Endometrial microvascular endothelial cells (primary cell): ENCODE measurements around the gene MGAT5. TPM values are rescaled to one million over a fixed set of nuclear protein-coding genes. Genes with fewer than 3 reads are reported as not detected.

Experiments
- in situ Hi-C: cut with HindIII; loops from 2 replicates; pipeline ENCODE4 v1.10.0; 2017; ENCODE audit warnings: low sequenced_read_pairs, low pct_unique_long_range_greater_than_20kb; ENCODE audit errors: inconsistent ontology term
- total RNA-seq: library from RNA; depleted of rRNA; stranded (reverse); fragments of >200 nt; gene quantifications from one replicate; pipeline ENCODE4 v1.2.3, GENCODE V29; 2015; ENCODE audit errors: inconsistent ontology term

MGAT5 gene
- total RNA-seq, 1 donor from 2014 or later = 90.9 TPM

DNA sequence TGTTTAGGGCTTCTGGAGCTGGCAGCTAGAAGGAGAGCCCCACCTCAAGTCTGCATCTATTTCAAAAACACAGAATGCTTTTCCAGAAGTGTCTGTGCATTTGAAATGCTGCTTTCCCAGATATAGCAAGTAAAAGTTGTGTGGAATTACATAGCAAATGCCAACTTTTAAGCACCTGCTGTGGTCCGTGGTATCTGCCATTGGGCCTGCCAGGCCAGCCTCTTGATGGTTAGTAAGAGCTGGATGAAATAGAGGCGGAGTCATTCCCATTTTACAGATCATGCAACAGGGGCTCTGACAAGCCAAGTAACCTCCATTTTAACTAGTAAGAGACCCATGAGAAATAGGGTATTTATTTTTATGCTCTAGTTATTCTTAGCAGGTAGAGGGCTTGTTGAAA lies 61.6 kb downstream of the MGAT5 start:
- in situ Hi-C loops = no loop called here

DNA sequence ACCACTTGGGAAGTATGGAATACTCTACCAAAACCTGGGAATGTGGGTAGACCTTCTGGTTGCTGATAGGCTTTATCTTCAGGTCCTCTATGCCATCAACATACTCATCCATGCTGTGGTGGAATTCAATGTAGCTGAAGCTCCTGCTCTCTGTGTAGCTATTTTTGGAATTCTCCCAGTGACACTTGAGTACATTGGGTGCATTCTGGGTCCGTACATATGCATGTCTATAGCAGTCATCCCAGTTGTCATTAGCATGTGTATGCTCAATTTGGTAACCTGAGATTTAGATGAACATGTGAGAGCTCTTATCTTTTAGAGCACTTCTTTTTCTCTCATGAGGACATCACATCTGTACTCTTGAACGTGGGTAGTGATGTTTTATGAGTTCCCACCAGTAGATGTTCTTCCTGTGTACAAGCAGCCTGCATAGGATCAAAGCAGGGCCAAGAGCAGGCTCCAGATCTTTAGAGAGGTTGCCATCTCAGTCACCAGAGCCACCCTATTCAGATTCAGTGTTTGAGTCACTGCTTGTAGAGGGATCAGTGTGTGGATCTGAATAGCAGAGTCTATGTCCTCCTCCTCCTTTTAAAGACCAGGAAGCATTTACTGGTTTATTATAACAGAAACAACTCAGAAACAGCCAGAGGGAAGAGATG lies 65.9 kb downstream of the MGAT5 start:
- in situ Hi-C loops = no loop called here

DNA sequence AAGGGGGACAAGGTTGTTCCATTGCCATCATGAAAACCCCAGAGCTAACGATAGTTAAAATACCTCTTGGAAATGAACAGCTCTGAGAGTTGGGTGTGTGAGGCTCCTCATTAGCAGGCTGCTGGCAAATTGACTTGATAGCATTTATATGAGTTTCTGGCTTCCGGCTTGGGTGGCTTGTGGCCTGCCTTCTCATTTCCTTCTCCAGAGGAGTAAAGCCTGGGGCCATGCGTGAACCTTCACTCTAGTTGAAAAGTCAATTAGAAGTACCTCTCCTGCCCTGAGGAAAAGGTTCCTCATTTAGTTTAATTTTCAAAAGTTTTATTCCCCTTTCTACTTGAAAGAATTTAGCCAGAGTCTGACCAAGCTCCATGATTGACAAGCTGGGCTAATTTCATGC lies 67.1 kb downstream of the MGAT5 start:
- in situ Hi-C loops = no loop called here

DNA sequence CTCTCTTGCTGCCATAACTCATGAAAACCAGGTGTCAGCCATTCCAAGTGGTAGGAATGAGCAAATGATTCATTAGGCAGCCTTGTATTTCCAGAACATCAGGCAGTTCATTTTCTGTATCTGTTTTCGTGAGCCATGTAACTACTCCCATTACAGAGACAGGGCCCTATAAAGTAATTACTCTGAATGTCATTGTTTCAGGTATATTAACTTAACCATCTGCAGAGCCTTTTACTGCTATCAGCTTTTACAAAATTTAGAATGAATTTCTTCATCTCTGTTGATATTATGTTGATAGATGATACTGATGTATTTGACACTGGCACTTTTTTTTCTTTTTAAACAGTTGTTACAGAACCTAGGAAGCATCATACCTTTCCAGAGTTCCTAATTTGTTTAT lies 69.9 kb downstream of the MGAT5 start:
- in situ Hi-C loops = no loop called here

DNA sequence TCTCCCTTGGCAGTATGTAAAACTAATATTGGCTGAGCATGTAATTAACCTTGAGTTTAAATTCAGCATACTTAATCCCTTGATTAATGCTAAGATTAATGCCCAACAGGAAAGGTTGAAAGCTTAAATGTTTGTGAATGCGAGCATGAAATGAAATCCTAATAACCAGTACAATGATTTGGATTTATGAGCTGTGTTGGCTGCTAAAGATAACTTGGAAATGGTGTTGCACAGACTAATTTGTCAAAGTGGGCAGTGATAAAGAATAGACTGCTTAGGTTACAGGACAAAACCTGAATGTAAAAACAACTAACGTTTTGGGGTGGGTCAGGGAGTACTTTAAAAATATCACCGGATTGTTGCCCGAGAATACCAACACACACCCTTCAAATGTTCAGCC lies 70.6 kb downstream of the MGAT5 start:
- in situ Hi-C loops = no loop called here

DNA sequence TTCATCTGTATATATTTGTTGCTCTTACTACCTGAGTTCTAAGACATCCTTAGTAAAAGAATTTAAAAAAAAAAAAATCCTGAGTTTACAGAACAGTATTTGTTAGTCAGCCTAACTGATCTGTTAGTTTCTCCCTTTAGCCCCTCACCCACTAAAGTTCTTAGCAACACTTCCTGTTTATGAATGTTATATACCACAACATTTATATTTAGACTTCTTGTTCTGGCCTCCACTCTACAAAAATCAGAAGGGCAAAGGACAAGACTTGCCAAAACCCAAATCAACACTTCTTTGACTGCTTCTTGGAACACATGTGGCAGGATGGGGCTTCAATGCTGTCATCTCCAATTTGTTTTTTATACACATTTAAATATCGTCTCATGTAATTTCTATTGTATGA lies 71.1 kb downstream of the MGAT5 start:
- in situ Hi-C loops = no loop called here

DNA sequence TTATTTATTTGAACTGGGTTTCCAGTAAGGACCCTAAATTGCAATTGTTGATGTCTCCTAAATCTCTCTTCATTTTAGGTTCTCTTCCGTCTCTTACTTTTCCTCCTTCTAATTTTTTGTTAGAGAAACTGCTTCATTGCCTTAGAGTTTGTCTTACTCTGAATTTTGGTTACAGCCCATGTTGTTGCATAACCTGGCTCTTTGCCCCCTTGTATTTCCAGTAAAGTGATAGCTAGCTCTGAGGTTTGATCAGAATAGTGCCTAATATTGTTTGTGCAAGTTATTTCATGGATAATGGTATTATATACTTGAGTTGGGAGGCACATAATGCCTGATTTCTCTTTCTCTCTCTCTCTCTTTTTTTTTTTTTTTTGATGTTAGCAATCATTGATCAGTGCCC lies 71.8 kb downstream of the MGAT5 start:
- in situ Hi-C loops = no loop called here

DNA sequence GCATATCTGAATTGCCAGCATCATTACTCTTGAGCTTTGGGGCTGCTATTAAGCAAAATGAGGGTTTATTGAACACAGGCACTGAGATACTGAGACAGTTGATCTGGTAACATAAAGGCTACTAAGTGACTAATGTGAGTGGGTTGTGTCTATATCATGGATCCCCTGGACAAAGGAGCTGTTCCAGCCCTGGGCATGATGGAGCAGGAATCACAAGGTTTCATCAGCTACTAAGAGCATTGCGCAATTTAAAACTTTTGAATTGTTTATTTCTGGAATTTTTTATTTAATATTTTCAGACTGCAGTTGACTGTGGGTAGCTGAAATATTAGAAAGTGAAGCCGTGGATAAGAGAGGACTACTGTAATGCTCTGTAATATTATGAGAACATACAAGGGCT lies 73.5 kb downstream of the MGAT5 start:
- in situ Hi-C loops = no loop called here

DNA sequence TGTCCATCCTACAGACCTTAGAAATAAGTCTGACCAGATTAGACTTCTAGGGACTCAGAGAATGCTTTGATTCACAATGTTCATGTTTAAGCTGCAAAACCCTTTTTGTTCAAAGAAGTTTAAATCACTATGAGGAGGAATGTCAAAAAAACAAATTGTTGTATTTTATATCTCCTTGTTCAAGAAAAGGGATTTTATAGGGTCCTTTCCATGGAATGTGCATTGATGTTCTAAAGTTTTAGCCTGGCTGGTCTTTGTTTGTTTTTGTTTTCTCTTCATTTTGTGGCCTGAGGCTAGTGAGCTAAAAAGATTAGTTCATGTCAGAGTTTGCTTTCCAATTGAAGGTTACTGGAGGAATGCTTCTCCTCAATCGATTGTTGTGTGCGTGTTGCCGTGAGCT lies 77.2 kb downstream of the MGAT5 start:
- in situ Hi-C loops = no loop called here

DNA sequence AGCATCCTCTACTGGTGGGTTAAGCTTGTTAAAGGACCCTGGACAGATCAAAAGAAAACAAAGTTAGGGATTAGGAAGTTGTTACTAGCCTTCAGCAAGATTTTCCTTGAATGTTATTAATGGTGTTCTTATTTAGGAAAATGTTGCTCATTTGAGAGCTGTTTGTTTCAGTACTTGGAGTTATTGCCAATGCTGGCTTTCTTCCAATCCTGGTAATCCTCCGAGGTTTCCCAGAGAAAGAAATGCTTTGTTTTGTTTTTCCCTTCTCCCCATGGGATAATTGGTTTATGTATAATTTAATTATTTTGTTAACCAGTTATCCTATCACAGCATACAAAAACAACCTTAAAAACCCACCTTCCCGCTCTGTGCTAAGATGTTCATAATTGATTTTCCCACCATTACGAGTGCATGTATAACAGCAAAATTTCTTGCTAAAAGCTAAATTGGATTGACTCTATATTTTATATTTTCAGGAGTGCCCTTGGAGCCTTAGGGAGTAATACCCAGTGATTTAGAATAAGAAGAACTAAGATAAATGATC lies 79.8 kb downstream of the MGAT5 start:
- in situ Hi-C loops = no loop called here

DNA sequence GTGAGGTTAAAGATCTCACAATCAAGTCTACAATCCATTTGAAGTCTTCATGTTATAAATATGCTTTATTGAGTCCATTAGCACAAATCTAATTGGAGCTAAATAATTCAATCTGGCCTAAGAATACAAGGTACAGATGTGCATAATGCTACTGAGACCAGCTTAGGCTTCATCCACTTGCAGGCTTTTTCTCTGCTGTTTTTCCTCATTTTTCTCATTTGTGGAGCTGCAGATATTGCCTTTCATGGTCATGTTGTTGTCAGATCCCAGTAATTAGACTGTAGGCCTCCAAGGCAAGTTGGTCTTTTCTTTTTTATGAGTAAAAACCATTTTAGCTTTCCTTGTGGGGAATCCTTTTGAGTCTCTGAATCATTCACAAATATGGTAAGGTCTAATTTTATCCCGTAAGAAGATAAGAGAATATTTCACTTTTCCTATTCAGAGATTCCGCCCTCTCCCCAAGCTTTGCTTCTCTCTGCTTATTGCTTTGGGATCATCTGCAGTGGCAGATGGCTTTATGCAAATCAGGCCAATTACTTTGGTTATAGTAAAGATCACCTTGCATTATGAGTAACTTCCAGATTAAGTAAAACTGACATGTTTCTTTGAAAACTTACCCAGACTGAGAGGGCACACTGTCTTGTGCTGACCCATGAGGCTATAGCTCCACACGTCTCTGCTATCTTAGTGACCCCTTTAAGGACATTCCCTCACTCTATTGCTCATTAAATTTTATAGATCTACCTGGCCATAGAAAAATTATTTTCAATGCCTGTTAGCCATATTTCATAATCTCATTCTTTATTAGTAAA lies 80.9 kb downstream of the MGAT5 start:
- in situ Hi-C loops = no loop called here

DNA sequence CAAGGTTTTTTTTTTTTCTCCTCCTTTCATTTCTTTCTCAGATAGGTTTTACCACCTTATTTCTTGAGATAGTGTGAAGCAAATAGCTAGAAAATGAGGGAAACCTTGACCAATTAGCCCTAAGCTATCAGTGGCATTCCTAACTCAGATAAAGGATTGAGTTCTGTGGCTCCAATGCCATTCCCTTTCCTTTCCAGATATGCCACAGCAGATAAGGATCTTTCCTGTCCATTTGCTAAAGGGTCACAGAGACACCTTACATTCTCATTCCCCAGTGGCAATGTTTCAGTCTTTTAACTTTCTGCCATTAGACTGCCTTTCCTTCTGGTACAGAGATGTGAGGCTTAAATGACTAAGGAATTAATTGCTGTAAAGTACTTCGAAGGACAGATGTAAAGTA lies 81.7 kb downstream of the MGAT5 start:
- in situ Hi-C loops = no loop called here

DNA sequence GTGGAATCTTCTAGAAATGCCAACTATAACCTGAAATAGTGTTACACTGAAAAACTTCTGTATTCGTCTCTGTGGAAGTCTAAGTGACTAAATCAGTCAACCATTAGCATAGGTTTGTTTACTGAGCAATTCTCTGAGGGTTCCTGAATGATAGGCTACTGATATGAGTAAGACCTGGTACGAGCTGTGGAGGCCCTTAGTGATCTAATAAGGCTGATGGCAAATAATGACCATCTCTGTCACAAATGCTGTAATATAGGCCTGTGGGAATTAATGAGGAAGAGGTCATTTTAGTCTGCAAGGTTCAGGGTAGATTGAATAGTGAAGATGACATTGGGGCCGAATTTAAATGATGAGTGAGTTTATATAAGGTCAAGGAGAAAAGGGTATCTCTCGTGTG lies 82.5 kb downstream of the MGAT5 start:
- in situ Hi-C loops = no loop called here

DNA sequence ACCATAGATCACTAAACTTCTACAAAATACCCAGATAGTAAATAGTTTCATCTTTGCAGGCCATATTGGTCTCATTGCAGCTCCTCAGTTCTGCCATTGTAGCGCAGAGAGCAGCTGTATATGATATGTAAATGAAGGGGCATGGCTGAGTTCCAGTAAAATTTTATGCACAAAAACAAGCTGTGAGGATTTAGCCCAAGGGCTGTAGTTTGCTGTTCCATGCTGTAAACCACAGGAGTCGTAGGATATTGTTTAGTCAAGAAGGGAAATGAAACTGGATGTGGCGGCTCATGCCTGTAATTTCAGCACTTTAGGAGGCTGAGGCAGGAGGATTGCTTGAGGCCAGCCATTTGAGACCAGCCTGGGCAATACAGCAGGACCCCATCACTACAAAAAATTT lies 83.0 kb downstream of the MGAT5 start:
- in situ Hi-C loops = no loop called here

DNA sequence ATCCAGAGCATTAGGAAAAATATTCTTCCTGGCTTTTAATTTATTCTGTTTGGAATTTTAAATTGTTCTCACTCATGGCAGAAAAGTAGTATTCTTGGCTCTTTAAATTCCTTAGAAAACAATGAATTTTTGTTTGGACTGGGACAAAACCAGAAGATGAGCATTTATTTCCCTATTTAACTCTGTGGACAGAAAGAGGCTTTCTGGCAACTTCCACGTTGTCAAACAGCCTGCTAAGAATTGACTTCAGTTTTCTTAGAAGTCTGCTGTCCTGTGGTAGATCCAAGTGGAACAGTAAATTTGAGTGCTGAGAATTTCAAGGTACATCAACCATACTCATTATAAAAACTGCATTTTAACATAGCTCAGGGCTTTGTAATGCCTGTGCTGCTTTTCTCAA lies 83.8 kb downstream of the MGAT5 start:
- in situ Hi-C loops = no loop called here

DNA sequence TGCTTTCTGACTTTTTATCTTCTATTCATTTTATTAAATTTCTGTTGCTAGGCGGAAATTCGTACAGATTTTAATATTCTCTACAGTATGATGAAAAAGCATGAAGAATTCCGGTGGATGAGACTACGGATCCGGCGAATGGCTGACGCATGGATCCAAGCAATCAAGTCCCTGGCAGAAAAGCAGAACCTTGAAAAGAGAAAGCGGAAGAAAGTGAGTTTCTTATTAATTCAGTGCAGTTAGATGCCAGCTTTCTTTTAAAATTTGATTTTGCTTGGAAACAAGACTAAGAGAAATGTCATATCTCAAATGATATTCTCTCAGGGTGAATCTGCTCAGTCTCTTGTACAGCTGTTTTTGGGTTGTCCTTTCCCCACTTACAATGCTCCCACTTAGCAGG lies 84.3 kb downstream of the MGAT5 start:
- in situ Hi-C loops = no loop called here

DNA sequence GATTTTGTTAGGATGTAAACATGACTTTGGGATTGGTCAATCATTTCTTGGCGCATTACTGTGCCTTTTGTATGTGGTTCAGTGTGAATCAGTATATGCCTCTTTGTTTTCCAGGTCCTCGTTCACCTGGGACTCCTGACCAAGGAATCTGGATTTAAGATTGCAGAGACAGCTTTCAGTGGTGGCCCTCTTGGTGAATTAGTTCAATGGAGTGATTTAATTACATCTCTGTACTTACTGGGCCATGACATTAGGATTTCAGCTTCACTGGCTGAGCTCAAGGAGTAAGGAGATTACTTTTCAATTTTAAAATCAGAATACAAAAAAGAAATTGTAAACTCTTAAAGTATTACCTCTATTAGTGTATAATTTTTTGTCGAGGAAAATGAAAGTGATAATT lies 87.6 kb downstream of the MGAT5 start:
- in situ Hi-C loops = no loop called here

DNA sequence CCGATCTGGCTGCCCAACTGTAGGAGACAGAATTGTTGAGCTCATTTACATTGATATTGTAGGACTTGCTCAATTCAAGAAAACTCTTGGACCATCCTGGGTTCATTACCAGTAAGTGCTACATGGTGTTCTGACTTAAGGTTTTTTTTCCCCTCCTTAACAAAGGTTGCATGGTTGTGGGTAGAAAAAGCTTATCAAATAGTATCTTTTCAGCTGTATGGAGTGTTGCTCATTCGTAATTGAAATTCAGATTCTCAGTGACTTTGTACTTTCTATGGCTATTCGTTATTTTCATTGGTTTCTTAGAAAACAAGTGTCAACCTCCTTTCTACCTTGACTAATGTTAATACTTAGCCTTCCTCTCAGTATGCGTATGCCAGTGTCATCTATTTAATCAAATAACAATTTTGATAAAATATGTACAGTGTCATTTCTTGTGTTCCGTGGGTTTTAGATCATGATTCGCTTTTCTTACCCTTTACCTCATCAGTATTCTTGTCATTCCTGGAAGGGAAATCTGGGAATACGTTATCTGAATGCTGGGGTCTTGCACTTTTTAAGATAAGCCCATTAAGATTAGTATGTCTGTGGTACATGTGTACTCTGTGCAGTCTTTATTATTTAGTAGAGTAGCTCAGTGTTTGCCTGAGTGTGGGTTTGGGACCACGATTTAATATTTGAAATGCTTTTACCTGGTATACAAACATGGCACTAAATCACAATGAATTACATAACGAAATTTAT lies 91.3 kb downstream of the MGAT5 start:
- in situ Hi-C loops = no loop called here

DNA sequence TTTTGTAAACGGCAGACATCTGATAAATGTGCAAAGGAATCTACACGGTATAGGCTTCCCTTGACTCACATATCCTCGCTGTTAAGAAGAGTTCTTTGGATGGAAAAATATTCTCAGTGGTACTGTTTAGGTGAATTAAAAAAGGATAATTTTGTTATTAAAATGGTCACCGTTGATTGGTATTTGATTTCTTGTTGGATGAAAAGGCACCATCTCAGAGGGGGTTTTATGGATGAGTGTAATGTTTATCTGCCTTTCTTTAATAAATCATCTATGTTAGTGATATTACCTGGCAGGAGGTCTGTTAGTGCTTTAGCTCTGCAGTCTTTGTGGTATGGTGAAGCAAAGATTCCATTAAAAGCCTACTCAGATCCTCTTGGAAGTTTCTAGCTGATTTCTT lies 92.3 kb downstream of the MGAT5 start:
- in situ Hi-C loops = no loop called here

DNA sequence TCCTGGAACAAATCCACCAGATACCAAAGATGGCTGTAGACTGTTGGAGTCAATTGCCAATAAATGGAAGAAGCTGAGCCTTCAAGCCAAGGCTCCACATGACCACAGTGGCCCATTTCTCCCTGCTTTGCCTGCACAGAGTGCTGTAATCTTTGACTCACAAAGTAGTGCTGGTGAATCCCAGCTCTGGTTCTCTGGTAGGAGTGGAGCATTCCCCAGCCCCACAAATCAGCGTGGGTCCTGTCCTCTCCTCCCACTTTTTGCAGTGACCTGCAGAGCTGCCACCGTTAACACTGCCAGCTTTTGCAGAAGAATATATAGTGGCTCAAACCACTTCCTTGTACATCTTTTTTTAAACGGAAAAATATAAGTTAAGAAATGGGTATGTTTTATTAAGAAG lies 93.9 kb downstream of the MGAT5 start:
- in situ Hi-C loops = no loop called here
